WTC11 (cell line): ENCODE results near the gene KIDINS220. TPM values are rescaled to one million over a fixed set of nuclear protein-coding genes. Genes with fewer than 3 reads are reported as not detected.

Source experiments
- ATAC-seq: fragments of 200-7000 bp; cut with Tn5 transposase; 2 replicates; pipeline ENCODE4 v1.10.0; 2021; ENCODE audit warnings: mild to moderate bottlenecking, moderate library complexity
- CTCF ChIA-PET: fragments of 300-600 bp; sonication (Branson Sonifier 250); formaldehyde crosslinking; loops from one replicate; lab custom pipeline; 2021; ENCODE audit warnings: antibody characterized with exemption; lab: Charles Lee
- POLR2A ChIA-PET: fragments of 350-600 bp; sonication (Branson Sonifier 250); formaldehyde crosslinking; loops from one replicate; lab custom pipeline; 2021; ENCODE audit warnings: antibody characterized with exemption; lab: Charles Lee
- DNase-seq: peaks from one replicate; pipeline ENCODE4 v3.0.0; 2021; ENCODE audit warnings: low spot score
- H3K27ac Mint-ChIP-seq: 2 replicates; pipeline ENCODE4 v1.8.0; 2021; ENCODE audit warnings: mixed read lengths
- H3K27me3 Mint-ChIP-seq: 2 replicates; pipeline ENCODE4 v1.8.0; 2021; ENCODE audit warnings: low read depth, mild to moderate bottlenecking, moderate library complexity, mixed read lengths
- H3K36me3 Mint-ChIP-seq: 2 replicates; pipeline ENCODE4 v1.8.0; 2021; ENCODE audit warnings: mixed read lengths
- H3K4me1 Mint-ChIP-seq: 2 replicates; pipeline ENCODE4 v1.8.0; 2022; ENCODE audit warnings: mixed read lengths
- H3K4me3 Mint-ChIP-seq: 2 replicates; pipeline ENCODE4 v1.8.0; 2021; ENCODE audit warnings: mild to moderate bottlenecking, moderate library complexity, mixed read lengths
- H3K9me3 Mint-ChIP-seq: 2 replicates; pipeline ENCODE4 v1.8.0; 2021; ENCODE audit warnings: mixed read lengths
- CREB1 ChIP-seq: sonication (generic); formaldehyde crosslinking; IDR thresholded peaks from 2 replicates; pipeline ENCODE4 v1.8.0; 2023; ENCODE audit warnings: mild to moderate bottlenecking, missing genetic modification reagents
- CREM ChIP-seq: sonication (generic); formaldehyde crosslinking; IDR thresholded peaks from 2 replicates; pipeline ENCODE4 v1.8.1; 2022; ENCODE audit warnings: mild to moderate bottlenecking, missing genetic modification reagents, moderate library complexity
- E2F4 ChIP-seq: sonication (generic); formaldehyde crosslinking; IDR thresholded peaks from 2 replicates; pipeline ENCODE4 v1.8.1; 2022; ENCODE audit warnings: low read depth, mild to moderate bottlenecking, moderate library complexity, missing genetic modification reagents, borderline replicate concordance
- GABPB1 ChIP-seq: sonication (generic); formaldehyde crosslinking; IDR thresholded peaks from 2 replicates; pipeline ENCODE4 v1.8.1; 2023; ENCODE audit warnings: mild to moderate bottlenecking, missing genetic modification reagents
- GRHL2 ChIP-seq: fragments of 250-450 bp; sonication (Bioruptor Pico); IDR thresholded peaks from 2 replicates; pipeline ENCODE4 v1.8.0; 2022; ENCODE audit warnings: mild to moderate bottlenecking, moderate library complexity; ENCODE audit not compliant: insufficient replicate concordance, severe bottlenecking
- JUN ChIP-seq: sonication (generic); formaldehyde crosslinking; IDR thresholded peaks from 2 replicates; pipeline ENCODE4 v1.8.0; 2023; ENCODE audit warnings: mild to moderate bottlenecking, missing genetic modification reagents
- KAT7 ChIP-seq: sonication (generic); formaldehyde crosslinking; IDR thresholded peaks from 2 replicates; pipeline ENCODE4 v1.8.1; 2023; ENCODE audit warnings: missing genetic modification reagents, mild to moderate bottlenecking, borderline replicate concordance
- NFE2L1 ChIP-seq: sonication (generic); formaldehyde crosslinking; IDR thresholded peaks from 2 replicates; pipeline ENCODE4 v1.8.1; 2023; ENCODE audit warnings: missing genetic modification reagents
- PREB ChIP-seq: sonication (generic); formaldehyde crosslinking; IDR thresholded peaks from 2 replicates; pipeline ENCODE4 v1.8.1; 2022; ENCODE audit warnings: mild to moderate bottlenecking, missing genetic modification reagents, moderate library complexity, borderline replicate concordance
- PRRX2 ChIP-seq: fragments of 250-450 bp; sonication (Bioruptor Pico); IDR thresholded peaks from 2 replicates; pipeline ENCODE4 v1.8.0; 2021; ENCODE audit warnings: mild to moderate bottlenecking
- RELA ChIP-seq: sonication (generic); formaldehyde crosslinking; IDR thresholded peaks from 2 replicates; pipeline ENCODE4 v1.8.1; 2022; ENCODE audit warnings: missing genetic modification reagents, mild to moderate bottlenecking, borderline replicate concordance
- RORB ChIP-seq: fragments of 250-450 bp; sonication (Bioruptor Pico); IDR thresholded peaks from 2 replicates; pipeline ENCODE4 v1.9.0; 2021; ENCODE audit warnings: mild to moderate bottlenecking
- SMAD3 ChIP-seq: sonication (generic); formaldehyde crosslinking; IDR thresholded peaks from 2 replicates; pipeline ENCODE4 v1.8.0; 2022; ENCODE audit warnings: missing genetic modification reagents, mild to moderate bottlenecking, borderline replicate concordance
- SP1 ChIP-seq: sonication (generic); formaldehyde crosslinking; conservative IDR thresholded peaks from 2 replicates; pipeline ENCODE4 v1.8.1; 2022; ENCODE audit warnings: missing genetic modification reagents
- ZNF121 ChIP-seq: sonication (generic); formaldehyde crosslinking; IDR thresholded peaks from 2 replicates; pipeline ENCODE4 v1.8.0; 2023; ENCODE audit warnings: missing genetic modification reagents
- ZNF232 ChIP-seq: sonication (generic); formaldehyde crosslinking; IDR thresholded peaks from 2 replicates; pipeline ENCODE4 v1.8.0; 2022; ENCODE audit warnings: mild to moderate bottlenecking, missing genetic modification reagents
- ZNF263 ChIP-seq: sonication (generic); formaldehyde crosslinking; IDR thresholded peaks from 2 replicates; pipeline ENCODE4 v1.8.1; 2022; ENCODE audit warnings: low read depth, mild to moderate bottlenecking, moderate library complexity, missing genetic modification reagents
- ZNF396 ChIP-seq: fragments of 250-450 bp; sonication (Bioruptor Pico); IDR thresholded peaks from 2 replicates; pipeline ENCODE4 v1.8.0; 2021; ENCODE audit warnings: mild to moderate bottlenecking, moderate library complexity, borderline replicate concordance
- ZNF532 ChIP-seq: fragments of 250-450 bp; sonication (Bioruptor Pico); IDR thresholded peaks from 2 replicates; pipeline ENCODE4 v1.9.0; 2021; ENCODE audit warnings: mild to moderate bottlenecking, borderline replicate concordance
- total RNA-seq: library from RNA; stranded (reverse); gene quantifications from 3 replicates; pipeline ENCODE4 v1.2.3, GENCODE V29; 2021
- TF ChIP-seq, protein P1 (sequence below): sonication (generic); formaldehyde crosslinking; IDR thresholded peaks from 2 replicates; pipeline ENCODE4 v1.8.0; 2022; ENCODE audit warnings: mild to moderate bottlenecking, missing genetic modification reagents
- TF ChIP-seq, protein P2 (sequence below): sonication (generic); formaldehyde crosslinking; IDR thresholded peaks from 2 replicates; pipeline ENCODE4 v1.8.1; 2023; ENCODE audit warnings: mild to moderate bottlenecking, moderate library complexity, missing genetic modification reagents
- TF ChIP-seq, protein P3 (sequence below): sonication (generic); formaldehyde crosslinking; IDR thresholded peaks from 2 replicates; pipeline ENCODE4 v1.8.0; 2022; ENCODE audit warnings: mild to moderate bottlenecking, missing genetic modification reagents

KIDINS220 gene
- total RNA-seq, 1 experiment from 2014 or later = 23.9 TPM

- no peak for ATAC-seq
- CTCF ChIA-PET = interaction anchor here (1.1 kb wide), 1 partner anchor 15 kb away, joined by 3 read pairs; no protein-coding TSS in a partner anchor
Observed at GRCh38 chr2:8849327-8849726, 11.9 kb upstream of the KIDINS220 start.

DNA sequence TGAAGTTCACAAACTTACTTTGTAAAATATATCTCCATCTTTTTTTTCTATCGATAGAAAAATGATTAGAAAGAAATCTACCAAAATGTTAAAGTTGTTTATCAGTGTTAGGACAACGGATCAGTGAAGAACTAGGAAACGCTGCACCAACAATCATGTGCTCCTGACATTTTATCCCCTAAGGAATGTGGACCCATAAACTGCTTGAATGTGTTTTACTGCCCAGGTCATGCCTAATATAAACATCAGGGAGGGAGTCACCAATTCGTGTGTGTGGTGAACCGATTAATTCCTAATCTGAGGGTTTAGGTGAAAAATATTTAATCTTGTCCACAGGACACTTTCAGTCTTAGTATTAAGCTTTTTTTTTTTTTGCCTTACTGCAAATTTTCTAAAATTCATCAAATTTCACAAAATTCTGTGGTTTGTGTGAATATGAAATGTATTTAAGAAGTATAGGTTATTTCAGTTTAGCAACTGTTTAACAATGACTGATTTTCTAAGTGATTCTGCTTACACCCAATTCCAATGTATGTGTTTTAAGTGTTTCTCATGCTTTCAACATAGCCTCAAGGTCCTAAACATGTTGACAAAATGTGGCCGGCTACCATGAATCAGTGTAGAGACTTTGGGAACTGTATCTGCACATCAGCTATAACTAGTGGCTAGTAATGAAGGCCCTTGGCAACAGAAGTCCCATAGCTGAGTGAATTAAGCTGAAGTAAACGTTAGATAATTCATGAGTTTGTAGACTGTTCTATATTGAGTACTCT lies 11.1 kb upstream of the KIDINS220 start:
- CTCF ChIA-PET = interaction anchor here (1.1 kb wide), 1 partner anchor 16 kb away, joined by 3 read pairs; no protein-coding TSS in a partner anchor
- no peak for ATAC-seq
- no peak overlapping the region for H3K4me3 Mint-ChIP-seq

More at GRCh38 chr2:8849327-8849726, 11.9 kb upstream of the KIDINS220 start:
- DNase-seq = no peak
- Mint-ChIP-seq H3K36me3 (no peaks in the 10 kb centered on the region), H3K27me3 (no peaks in the 10 kb centered on the region), H3K4me1 (0 out of 2 replicates have a peak, but pooled peaks cover 4% of the 10 kb centered on the region), H3K9me3 (no peaks in the 10 kb centered on the region), H3K4me3 (no peak overlapping the region), H3K27ac (no peak overlapping the region)
- TF ChIP-seq NFE2L1 (CRISPR knock-in tag) (no peak), ZNF121 (CRISPR knock-in tag) (0 out of 2 replicates have a peak, but pooled peaks have one; percentile 24)
- POLR2A ChIA-PET = no interaction called here

GRCh38 chr2:8847400-8847799 lies 10.0 kb upstream of the KIDINS220 start:
- no peaks in the 10 kb centered on the region for H3K27me3 Mint-ChIP-seq
- no peak for DNase-seq
- CTCF ChIA-PET = no interaction called here
- H3K4me3 Mint-ChIP-seq = no peak overlapping the region
- TF ChIP-seq ZNF532 (CRISPR knock-in tag) (no peak), RORB (CRISPR knock-in tag) (no peak), CREB1 (no peak), KAT7 (CRISPR knock-in tag) (no peak)
- no peak overlapping the region for H3K27ac Mint-ChIP-seq
- ATAC-seq = no peak
- 0 out of 2 replicates have a peak, but pooled peaks cover 4% of the 10 kb centered on the region for H3K4me1 Mint-ChIP-seq
- no peaks in the 10 kb centered on the region for H3K9me3 Mint-ChIP-seq
- POLR2A ChIA-PET = no interaction called here
- H3K36me3 Mint-ChIP-seq = no peaks in the 10 kb centered on the region

More for the DNA sequence above, 11.1 kb upstream of the KIDINS220 start:
- Mint-ChIP-seq H3K27me3 (no peaks in the 10 kb centered on the region), H3K27ac (no peak overlapping the region), H3K36me3 (no peaks in the 10 kb centered on the region), H3K4me1 (0 out of 2 replicates have a peak, but pooled peaks cover 4% of the 10 kb centered on the region), H3K9me3 (no peaks in the 10 kb centered on the region)
- DNase-seq = no peak
- TF ChIP-seq PRRX2 (CRISPR knock-in tag) (no peak), CREB1 (no peak), GABPB1 (CRISPR knock-in tag) (no peak), ZNF232 (CRISPR knock-in tag) (no peak), CREM (CRISPR knock-in tag) (no peak), ZNF396 (CRISPR knock-in tag) (no peak), RELA (CRISPR knock-in tag) (no peak), E2F4 (CRISPR knock-in tag) (no peak), KAT7 (CRISPR knock-in tag) (no peak), ZNF263 (no peak), PREB (CRISPR knock-in tag) (no peak), NFE2L1 (CRISPR knock-in tag) (no peak), SP1 (CRISPR knock-in tag) (no peak), GRHL2 (no peak), SMAD3 (CRISPR knock-in tag) (no peak), JUN (CRISPR knock-in tag) (no peak)
- TF ChIP-seq, protein P1, sequence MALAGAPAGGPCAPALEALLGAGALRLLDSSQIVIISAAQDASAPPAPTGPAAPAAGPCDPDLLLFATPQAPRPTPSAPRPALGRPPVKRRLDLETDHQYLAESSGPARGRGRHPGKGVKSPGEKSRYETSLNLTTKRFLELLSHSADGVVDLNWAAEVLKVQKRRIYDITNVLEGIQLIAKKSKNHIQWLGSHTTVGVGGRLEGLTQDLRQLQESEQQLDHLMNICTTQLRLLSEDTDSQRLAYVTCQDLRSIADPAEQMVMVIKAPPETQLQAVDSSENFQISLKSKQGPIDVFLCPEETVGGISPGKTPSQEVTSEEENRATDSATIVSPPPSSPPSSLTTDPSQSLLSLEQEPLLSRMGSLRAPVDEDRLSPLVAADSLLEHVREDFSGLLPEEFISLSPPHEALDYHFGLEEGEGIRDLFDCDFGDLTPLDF (CRISPR knock-in tag) = no peak
- TF ChIP-seq, protein P2, sequence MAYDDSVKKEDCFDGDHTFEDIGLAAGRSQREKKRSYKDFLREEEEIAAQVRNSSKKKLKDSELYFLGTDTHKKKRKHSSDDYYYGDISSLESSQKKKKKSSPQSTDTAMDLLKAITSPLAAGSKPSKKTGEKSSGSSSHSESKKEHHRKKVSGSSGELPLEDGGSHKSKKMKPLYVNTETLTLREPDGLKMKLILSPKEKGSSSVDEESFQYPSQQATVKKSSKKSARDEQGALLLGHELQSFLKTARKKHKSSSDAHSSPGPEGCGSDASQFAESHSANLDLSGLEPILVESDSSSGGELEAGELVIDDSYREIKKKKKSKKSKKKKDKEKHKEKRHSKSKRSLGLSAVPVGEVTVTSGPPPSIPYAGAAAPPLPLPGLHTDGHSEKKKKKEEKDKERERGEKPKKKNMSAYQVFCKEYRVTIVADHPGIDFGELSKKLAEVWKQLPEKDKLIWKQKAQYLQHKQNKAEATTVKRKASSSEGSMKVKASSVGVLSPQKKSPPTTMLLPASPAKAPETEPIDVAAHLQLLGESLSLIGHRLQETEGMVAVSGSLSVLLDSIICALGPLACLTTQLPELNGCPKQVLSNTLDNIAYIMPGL (CRISPR knock-in tag) = no peak
- TF ChIP-seq, protein P3, sequence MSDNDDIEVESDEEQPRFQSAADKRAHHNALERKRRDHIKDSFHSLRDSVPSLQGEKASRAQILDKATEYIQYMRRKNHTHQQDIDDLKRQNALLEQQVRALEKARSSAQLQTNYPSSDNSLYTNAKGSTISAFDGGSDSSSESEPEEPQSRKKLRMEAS = no peak
- POLR2A ChIA-PET = no interaction called here
